ENCODE measurements around the gene MRPL20.
"Not testable (repeated sequence)": the region's sequence is repeated elsewhere in the genome, so short reads cannot be mapped to it uniquely, and the experiment has no call there.

MRPL20 gene

GRCh38 chr1:1425753-1426495 lies 18.8 kb upstream of the MRPL20 start:
- no peak for DNase-seq

DNA sequence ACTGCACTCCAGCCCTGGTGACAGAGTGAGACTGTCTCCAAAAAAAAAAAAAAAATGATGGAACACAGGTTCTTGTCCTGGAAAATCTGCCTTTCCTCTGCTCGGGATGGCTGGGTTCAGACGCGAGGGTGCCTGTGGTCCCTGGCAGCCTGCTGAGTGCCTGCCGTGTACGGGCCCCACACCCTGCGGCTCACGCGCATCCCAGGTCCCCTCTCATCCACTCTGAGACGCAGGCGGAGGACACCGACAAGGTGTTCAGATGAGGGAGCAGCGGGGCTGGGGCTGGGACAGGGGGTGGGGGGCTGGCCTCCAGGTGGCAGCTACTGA lies 18.3 kb upstream of the MRPL20 start:
- no peak for DNase-seq

GRCh38 chr1:1424707-1425106 lies 17.6 kb upstream of the MRPL20 start:
- no peak for DNase-seq

DNA sequence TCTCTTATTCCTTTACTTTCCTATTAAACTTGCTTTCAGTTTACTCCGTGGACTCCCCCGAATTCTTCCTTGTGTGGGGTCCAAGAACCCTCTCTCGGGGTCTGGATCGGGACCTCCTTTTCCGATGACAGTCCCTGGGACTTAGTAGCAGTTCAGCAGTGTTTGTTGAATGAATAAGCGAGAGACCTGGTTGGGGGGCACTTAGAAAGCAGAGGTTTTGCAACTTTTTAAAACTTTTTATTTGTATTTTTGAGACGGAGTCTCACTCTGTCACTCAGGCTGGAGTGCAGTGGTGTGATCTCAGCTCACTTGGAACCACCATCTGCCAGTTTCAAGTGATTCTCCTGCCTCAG lies 16.1 kb upstream of the MRPL20 start:
- DNase-seq: no peak

DNA sequence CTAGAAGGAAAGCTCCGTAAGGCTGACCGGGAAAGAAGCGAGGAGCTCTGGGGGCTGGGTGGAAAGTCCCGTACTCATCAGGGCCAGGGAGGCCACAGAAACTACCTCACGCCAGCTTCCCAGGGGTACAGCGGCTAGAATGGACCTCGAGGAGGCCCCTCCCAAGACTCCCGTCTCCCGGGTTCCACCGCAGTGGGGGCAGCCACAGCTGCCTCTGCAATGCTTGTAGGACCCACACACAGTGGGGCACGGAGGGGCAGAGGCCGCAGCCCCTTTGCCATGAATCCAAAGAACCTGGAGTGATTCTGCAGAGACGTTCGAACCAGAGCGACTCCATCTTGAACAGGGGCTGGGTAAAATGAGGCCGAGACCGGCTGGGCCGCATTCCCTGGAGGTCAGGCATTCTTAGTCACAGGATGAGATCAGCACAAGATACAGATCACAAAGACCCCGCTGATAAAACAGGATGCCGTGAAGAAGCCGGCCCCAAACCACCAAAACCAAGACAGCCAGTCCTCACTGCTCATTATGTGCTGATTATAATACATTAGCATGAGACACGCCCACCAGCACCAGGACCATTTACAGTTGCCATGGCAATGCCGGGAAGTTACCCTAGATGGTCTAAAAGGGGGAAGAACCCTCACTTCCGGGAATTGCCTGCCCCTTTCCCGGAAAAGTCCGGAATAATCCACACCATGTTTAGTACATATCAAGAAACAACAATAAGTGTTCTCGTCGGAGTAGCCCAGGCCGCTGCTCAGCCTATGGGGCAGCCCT lies 15.6 kb upstream of the MRPL20 start:
- no peak for DNase-seq

DNA sequence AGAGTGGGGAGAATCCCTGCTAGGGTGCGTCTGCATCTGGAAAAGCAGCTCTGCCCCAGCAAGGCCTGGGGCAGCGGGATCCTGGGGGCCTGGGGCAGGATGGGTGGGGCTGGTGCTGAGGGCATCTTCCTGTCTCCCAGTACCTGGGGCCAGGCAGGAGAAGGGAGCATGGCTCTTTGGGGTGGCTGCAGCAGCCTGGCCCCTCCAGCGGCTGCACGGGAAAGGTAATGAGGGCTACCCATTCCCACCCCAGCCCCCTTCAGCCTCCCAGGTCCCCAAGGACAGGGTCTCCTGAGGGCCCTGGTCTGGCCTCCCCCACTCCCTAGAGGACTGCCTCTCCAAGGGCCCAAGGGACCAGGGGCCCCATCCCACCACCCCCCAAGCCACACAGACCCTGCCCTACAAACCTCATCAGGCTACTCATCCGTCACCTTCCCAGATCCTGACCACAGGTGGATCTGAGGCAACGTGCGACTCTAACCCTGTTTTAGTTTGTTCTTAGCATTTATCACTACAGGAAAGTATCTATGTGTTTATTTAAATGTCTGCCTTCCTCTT lies 14.9 kb upstream of the MRPL20 start:
- no peak for DNase-seq

GRCh38 chr1:1421147-1421906 lies 14.2 kb upstream of the MRPL20 start, which contains the start of gene ANKRD65:
ANKRD65 (minus strand) TSS chr1:1421276; CDS start chr1:1421005, 271 bp downstream.
- DNase-seq: peak; percentile 68 to 89

DNA sequence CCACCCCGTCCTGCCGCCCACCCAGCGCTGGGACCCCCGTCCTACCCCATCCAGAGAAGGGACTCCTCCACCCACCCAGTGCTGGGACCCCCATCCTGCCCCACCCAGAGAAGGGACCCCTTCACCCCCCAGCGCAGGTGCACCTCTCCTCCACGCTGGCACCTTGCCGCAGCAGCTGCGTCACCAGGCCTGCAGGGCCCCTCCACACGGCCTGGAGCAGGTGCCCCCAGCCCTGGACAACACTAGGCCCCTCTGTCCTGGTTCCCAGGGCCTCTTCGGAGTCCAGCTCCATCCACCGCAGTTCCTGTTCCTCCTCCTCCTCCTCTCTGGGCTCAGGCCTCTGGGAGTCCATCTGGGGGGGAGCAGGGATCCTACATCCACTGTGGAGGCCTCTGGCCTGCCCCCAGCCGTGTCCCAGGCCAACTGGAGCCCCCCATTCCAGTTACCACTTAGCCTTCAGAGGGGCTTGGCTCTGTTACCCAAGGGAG lies 13.6 kb upstream of the MRPL20 start:
- DNase-seq: no peak

GRCh38 chr1:1419813-1420653 lies 12.9 kb upstream of the MRPL20 start:
- no peak for DNase-seq

DNA sequence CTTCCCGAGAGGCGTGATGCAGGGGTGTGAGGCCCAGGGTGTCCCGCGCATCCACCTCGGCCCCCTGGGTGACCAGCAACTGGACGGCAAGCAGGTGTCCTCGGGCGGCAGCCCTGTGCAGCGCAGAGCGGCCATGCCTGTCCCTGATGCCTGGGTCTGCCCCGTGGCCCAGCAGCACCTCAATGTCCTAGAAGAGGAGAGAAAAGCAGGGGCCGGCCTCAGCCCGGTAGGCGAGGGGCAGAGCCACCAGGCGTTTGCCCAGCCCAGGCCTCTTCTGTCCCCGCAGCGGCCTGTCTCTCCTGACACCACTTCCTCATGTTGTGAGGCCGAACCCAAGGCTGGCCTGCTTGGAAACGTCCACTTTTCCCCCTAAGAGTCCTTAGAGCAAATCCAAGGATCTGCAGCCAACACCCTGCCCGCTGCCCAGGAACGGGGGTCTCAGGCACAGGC lies 12.3 kb upstream of the MRPL20 start:
- DNase-seq: peak in 1 of 2 experiments; percentile 68

GRCh38 chr1:1418464-1419362 lies 11.6 kb upstream of the MRPL20 start:
- no peak for DNase-seq

DNA sequence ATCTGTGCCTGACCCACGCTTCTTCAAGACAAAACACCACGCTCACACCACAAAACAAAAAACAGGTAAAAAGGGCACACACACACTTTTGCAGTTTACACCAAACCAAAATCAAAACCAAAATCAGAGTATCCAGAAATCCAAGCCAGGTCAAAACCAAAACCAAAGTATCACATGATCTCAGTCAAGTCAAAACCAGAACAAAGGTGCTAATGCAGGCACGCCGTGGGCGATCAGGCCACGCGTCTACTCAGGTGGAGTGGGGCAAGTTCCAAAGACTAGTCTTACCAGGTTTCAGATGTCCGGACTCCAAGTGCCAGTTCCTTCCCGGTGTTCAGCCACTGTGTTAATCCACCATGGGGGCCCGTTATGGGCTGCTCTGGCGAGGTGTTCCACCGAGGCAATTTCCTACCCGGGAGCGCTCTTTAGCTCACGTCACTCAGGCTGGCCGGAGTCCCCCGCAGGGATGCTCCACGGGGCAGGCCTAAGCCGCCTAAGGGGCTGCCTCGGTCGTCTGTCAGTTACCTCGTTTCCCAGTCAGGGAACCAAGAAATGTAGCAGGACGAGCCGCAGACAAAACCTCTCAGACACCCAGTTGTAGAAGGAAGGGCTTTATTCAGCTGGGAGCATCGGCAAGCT lies 10.9 kb upstream of the MRPL20 start:
- DNase-seq: not testable (repeated sequence)

DNA sequence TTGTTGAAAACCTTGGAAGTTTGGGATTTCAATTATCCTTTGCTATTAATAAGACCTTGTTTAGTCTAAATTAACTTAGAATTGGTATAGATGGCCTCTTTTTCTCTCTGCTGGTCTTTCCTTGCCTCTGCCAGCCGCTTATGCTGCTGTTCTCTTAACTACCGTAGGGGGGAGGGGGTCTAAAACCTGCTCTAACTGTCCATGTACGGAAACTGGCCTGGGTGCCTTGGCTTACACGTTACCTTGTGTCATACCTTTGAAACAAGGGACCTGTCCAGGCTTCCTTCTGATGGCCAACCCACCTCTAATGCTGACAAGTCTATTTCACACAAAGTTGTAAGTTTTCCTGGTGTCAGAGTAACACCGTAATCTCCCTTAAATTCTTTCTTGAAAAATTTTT lies 10.3 kb upstream of the MRPL20 start:
- peak; percentile 60 to 86 for DNase-seq

- DNase-seq: no peak
Observed at GRCh38 chr1:1415751-1416150, 8.7 kb upstream of the MRPL20 start.

- not testable (repeated sequence) for DNase-seq
Observed at GRCh38 chr1:1412311-1412902, 5.3 kb upstream of the MRPL20 start.

- DNase-seq: no peak
Observed at GRCh38 chr1:1411626-1412025, 4.5 kb upstream of the MRPL20 start.

- DNase-seq: not testable (repeated sequence)
Observed at GRCh38 chr1:1410238-1410637, 3.1 kb upstream of the MRPL20 start.

DNA sequence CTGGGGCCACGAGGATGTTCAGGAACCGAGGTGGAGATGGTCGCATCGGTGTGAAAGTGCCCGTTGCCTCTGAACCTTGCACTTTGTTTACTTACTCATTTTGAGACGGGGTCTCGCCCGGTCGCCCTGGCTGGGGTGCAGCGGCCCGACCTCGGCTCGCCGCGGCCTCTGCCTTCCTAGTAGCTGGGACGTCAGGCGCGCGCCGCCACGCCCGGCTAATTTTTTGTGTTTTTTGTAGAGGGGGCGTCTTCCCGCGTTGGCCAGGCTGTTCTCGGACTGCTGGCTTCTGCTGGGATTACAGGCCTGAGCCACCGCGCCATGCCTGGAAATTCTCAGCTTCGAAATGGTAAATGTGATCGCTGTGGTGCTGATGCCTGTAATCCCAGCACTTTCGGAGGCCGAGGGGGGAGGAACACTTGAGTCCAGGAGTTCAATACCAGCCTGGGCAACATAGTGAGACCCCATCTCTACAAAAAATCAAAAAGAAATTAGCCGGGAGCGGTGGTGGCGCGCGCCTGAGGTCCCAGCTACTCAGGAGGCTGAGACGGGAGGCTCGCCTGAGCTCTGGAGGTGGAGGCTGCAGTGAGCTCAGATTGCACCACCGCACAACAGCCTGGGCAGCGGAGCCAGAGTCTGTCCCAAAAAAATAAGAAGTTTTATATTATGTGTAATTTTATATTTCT lies 684 bp upstream of the MRPL20 start:
- DNase-seq: no peak

DNA sequence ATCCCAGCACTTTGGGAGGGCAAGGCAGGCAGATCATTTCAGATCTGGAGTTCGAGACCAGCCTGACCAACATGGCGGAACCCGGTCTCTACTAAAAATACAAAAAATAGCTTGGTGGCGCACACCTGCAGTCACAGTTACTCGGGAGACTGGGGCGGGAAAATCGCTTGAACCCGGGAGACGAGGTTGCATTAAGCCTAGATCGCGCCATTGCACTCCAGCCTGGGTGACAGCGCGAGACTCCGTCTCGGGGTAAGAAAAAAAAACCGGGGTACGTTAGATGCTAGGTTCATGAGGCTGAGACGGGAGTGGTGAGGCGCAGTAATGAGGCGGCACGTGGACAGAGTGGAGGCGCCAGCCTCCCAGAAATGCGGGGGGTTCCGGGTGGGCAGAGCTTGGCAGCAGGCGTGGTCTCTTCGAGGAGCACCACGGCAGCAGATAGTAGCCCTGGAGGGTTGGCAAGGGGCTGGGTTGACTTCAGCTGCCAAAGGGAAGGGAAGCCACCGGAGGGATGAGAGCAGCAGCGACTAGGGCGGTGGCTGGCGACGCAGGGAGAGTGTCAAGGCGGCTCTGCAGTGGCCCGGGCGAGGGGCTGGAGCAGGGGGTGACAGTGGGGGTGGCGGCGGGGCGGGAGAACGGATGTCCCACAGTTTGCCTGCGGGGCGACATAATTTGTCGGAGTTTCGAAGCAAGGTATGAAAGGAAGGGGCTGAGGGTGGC lies 832 bp downstream of the MRPL20 start:
- no peak for DNase-seq

Measured in NCI-H526 (cell line).